ENCODE measurements around the gene CYB561.

The CYB561 gene

DNA sequence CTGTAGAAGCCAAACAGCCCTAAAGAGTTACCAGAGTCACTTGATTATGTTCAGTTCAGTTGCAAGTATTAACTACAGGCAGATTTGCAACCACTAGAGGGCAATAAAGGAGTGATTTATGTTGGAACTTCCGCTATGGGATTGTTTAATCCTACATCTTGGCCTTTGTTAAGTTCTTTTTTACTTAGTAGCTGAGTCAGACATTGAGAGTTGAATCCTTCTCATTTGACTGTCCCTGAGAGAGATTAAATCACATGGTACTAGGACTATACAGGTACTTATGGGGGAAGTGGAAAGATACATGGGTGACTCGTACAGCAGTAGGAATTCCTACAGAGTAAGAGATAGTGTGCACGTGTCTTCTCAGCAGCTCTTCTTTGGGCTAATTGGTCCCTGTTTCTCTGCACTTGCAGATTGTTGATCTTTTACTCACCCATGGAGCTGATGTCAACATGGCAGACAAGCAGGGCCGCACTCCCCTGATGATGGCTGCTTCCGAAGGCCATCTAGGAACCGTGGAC is 40.3 kb downstream of the CYB561 start:
- DNase-seq: no peak

DNA sequence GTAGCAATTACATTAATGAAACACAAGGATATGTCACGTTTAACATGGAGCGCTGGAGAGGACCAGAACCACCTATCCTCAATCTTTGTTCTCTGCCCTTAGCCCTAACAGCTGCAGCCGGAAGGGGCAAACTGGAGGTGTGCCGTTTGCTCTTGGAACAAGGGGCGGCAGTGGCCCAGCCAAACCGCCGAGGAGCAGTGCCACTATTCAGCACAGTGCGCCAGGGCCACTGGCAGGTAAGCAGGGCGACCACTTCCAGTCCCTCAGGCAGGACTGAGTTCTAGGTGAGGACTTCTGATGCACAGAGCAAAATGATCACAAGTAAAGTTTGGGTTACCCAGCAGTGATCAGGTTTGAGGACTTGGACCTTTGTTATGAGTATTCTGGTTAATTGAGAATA is 41.1 kb downstream of the CYB561 start:
- DNase-seq: no peak

DNA sequence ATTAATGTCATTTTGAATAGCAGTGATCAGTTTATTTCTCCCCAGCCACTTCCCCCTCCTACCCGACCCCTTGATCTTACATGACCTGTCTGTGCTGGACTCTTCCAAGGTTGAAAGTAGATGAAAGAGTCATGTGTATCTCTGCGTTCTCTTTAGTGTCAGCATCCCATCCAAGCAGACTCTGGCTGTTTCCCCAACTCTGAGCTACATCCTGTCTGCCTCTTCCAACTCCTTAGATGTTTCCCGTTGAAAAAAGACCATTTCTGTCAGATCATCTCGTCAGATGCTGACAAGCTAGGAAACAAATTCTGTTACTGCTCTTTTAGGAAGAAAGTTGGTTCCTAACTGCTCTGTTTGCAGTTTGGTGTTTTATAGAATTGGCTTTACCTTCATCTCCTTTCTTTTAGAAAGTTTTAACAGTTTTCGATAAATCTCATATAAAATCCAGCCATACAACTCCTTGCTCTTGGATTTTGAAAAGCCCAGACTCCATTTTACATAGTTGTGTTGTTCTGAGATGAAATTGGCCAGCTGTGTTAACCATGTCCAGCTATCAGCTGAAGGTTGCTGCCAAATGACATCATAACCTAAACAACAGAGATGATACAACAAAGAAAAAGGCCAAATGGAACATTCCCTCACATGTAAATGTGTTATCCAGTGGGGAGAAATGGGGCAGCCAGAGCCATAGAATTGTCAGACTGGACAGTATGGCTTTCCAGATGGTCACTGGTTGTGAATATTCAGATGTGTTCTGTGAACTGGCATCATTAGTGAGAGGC is 43.5 kb downstream of the CYB561 start:
- no peak for DNase-seq

DNA sequence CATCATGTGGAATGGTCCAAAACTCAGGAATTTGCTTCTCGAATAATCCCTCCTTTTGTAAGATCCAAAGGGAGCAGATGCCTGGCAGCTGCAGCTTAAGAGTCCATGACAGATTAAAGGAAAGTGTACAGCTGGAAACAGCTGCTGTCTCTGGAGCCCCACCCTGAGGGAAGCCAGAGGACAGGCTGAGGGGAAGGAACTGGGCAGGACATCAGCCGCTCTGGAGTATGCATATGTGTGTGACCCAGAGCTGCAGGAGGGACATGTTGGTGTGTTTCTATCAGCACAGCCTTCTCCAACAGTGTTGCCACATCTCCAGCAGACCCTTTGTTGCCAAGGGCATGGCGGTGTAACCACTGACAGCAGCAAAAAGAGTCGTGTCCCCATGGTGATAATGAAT is 46.2 kb downstream of the CYB561 start:
- DNase-seq: no peak

DNA sequence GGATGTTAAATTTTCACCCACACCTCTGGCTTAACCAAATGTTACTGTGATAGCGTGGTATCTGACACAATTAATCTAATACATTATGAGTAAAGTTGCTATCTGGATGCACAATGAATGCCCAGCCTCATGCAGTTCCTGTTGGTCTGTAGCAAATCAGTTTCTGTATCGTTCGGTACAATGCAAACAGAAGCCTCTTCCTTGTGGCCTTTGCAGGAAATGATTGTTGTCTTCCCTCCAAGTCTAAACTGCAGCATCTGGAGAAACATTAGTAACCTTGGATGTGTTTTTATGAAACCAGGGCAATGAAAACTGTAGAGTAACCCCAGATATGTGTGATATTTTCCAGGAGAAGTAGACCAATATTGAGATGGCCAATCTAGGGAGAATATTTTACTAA is 46.8 kb downstream of the CYB561 start:
- no peak for DNase-seq

DNA sequence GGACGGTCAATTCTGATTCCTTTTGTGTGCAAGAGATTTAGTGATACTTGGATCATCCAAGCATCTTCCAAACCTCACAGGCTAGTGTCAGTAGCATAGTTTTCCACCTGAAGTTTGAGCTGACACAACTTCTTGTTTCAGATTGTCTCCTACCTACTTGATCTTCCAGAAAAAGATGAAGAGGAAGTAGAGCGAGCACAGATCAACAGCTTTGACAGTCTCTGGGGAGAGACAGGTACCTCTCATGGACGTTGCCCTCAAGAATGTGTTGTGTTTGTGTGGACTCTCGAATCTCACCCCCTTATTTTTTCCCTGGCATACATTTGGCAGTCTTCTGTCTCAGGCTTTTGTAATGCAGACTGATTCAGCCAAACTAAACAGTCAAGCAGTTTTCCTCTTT is 47.4 kb downstream of the CYB561 start:
- no peak for DNase-seq

DNA sequence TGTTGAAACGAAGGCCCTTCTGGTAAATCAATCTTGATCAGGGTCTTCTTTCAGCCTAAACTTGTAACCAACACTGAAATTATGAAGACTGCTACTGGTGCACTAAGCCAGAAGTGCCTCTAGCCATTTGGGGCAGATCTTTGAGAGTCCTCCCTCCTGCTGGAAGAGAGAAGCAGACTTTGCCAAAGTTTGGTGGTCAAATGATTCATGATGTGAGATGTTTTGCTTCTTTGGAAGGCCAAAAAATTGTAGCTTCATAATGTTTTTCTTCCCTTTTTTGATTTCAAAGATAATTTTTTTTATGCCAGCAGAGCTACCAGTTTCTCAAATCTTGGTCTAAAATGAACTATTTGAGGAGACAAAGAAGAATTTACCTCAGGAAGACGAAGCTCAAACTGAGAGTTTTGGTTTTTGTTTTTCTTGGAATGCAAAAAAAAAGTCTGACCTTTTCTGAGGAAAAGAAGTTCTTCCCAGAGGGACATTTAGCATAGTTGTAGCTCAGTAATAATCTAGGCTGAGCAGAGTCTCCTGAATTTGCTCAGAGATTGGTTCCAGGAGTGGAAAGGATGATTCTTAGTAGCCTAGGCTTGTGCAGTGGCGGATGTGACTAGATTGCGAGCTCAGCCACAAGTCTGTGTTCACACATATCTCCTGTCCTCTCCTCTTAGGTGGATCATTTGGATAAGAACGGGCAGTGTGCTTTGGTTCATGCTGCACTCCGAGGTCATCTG is 50.9 kb downstream of the CYB561 start:
- DNase-seq: no peak

DNA sequence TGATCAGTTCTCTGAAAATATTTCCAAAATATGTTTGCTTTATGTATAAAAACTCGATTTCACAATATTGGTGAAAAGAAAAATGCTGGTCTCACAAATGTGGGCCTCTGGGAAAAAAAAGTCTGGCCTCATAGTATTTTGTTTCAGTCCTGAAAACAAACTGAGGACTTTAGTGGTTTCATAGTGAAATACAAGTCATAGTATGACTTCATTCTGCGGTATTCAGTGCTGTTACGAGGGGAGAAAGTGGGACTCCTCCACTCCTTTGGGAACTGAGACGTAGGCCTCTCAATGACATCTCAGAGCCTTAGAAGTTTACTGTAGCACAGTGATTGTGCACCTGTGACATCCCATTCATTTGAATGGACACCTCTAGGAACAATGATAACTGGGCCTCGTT is 56.0 kb downstream of the CYB561 start:
- no peak for DNase-seq

DNA sequence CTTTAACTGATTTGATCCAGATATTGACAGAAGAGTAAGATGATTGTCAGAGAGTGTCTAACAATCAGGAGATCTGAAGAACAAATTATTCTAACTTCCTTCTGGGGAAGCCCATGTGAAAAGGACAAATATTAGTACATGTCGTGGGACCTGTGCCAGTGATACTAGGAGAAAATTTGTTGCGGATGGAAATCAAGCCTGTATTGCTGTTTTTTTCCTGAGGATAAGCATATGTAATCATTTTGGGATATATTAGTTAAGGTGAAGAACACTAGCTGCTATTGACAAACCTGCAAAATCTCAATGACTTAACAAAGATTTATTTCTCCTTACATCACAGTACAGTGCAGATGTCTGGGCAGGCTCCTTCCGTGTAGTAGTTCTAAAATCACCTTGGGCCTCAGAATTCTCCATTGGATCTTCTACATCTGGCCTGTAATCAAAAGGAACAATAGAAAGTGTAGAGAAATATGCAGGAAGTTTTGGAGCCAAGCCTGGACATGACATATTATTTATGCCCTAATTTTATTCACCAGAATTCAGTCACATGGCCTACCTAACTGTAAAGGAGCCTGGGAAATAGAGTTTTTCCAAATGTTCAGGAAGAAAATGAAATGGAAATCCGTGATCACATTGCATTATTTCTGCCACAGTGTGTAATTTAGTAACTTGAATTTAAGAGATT is 58.3 kb downstream of the CYB561 start:
- no peak for DNase-seq

DNA sequence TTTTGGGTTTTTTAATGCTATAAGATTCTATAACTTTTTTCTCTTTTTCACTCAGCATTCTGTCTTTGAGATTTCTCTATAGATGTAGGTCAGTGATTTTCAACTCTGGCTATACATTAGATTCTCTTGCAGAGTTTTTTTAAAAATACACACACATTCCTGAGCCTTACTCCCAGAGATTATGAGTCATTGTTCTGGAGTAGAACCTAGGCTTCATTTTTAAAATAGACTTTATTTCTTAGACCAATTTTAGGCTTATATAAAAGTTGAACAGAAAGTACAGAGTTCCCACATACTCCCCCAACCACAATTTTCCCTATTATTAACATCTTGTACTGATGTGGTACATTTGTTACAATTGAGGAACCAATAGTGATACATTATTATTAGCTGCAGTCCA is 63.3 kb downstream of the CYB561 start:
- no peak for DNase-seq
